ENCODE results near the gene BUD31. TPM values are rescaled to one million over a fixed set of nuclear protein-coding genes. Genes with fewer than 3 reads are reported as not detected.

BUD31 gene
- total and polyA plus RNA-seq, 2 of the 13 experiments (the other 11 are each of a cell fraction or from before 2014, with no cell fraction given) = 35.1 to 79.1 TPM

DNA sequence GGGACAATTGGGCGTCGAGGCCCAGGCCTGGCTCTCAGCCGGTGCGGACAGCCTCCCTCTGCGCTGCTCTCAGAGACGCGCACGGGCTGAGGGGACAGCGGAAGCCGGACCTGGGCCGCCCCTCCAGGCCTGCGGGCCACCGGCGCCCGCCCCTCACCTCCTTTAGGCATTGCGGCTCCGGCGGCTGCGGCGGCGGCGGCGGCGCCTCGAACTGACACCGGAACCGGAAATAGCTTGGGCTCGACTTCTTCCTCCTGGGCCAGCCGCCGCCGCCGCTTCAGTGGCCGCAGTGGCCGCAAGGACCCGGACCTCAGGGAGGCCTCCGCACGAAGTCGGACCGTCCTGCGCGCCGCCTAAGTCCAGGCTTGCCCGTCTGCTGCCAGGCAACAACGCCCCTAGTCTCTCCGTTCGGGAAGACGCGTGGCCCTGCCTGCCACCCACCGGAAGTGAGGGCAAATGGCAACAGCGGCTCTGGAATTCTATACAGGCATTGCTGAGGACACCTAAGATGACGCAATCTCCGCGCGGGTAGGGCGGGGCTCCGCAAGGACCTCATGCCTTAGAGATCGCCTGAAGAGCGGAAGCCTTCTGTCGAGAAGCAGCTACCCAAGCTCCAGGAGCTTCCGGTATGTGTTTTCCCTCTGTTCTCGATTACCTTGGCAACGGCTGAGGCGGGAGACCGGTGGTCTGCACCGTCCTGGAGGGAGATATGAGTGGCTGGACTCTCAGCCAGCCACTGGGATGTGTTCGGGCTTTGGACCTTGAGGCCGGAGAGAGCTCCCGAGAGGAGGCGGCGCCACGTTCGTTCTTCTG lies at the start of gene BUD31, which contains the start of gene PDAP1 (continued):
- TF ChIP-seq PAX8 (CRISPR knock-in tag; IDR thresholded peaks at IDR 0.05; ENCODE audit: borderline replicate concordance) (peak; percentile 39; the same call in 1 of the 2 replicates), ISX (CRISPR knock-in tag; conservative IDR thresholded peaks at IDR 0.05) (no peak), ZNF446 (CRISPR knock-in tag; IDR thresholded peaks at IDR 0.05) (no peak), NKX3-1 (CRISPR knock-in tag; IDR thresholded peaks at IDR 0.05) (peak; percentile 71; the same call in 1 of the 2 replicates), NCOR1 (IDR thresholded peaks at IDR 0.05; ENCODE audit: borderline replicate concordance, low read length) (peak; percentile 60; the same call in 1 of the 2 replicates), ZKSCAN8 (CRISPR knock-in tag; IDR thresholded peaks at IDR 0.05; ENCODE audit: borderline replicate concordance) (no peak; the same call in 1 of the 2 replicates), PRPF4 (IDR thresholded peaks at IDR 0.05; ENCODE audit: low read depth, low read length, poor library complexity, severe bottlenecking) (no peak), NR3C1 (CRISPR knock-in tag; IDR thresholded peaks at IDR 0.05) (no peak), ZNF850 (CRISPR knock-in tag; conservative IDR thresholded peaks at IDR 0.05) (no peak), ZNF788 (CRISPR knock-in tag; IDR thresholded peaks at IDR 0.05; ENCODE audit: borderline replicate concordance) (peak; percentile 87), ZSCAN31 (CRISPR knock-in tag; IDR thresholded peaks at IDR 0.05; ENCODE audit: low read depth) (no peak; the same call in 1 of the 2 replicates), KDM4B (CRISPR knock-in tag; IDR thresholded peaks at IDR 0.05) (no peak; the same call in none of the 2 replicates)
- TF ChIP-seq, protein P1, sequence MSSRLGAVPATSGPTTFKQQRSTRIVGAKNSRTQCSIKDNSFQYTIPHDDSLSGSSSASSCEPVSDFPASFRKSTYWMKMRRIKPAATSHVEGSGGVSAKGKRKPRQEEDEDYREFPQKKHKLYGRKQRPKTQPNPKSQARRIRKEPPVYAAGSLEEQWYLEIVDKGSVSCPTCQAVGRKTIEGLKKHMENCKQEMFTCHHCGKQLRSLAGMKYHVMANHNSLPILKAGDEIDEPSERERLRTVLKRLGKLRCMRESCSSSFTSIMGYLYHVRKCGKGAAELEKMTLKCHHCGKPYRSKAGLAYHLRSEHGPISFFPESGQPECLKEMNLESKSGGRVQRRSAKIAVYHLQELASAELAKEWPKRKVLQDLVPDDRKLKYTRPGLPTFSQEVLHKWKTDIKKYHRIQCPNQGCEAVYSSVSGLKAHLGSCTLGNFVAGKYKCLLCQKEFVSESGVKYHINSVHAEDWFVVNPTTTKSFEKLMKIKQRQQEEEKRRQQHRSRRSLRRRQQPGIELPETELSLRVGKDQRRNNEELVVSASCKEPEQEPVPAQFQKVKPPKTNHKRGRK (CRISPR knock-in tag; IDR thresholded peaks at IDR 0.05) = no peak
- TF ChIP-seq, protein P2, sequence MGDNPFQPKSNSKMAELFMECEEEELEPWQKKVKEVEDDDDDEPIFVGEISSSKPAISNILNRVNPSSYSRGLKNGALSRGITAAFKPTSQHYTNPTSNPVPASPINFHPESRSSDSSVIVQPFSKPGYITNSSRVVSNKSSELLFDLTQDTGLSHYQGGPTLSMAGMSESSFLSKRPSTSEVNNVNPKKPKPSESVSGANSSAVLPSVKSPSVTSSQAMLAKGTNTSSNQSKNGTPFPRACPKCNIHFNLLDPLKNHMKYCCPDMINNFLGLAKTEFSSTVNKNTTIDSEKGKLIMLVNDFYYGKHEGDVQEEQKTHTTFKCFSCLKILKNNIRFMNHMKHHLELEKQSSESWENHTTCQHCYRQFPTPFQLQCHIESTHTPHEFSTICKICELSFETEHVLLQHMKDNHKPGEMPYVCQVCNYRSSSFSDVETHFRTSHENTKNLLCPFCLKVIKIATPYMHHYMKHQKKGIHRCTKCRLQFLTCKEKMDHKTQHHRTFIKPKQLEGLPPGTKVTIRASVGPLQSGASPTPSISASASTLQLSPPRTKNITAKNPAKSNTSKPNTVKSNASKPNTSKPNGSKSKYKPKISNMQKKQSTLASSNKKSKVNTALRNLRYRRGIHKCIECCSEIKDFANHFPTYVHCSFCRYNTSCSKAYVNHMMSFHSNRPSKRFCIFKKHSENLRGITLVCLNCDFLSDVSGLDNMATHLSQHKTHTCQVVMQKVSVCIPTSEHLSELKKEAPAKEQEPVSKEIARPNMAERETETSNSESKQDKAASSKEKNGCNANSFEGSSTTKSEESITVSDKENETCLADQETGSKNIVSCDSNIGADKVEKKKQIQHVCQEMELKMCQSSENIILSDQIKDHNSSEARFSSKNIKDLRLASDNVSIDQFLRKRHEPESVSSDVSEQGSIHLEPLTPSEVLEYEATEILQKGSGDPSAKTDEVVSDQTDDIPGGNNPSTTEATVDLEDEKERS (CRISPR knock-in tag; IDR thresholded peaks at IDR 0.05) = 0 out of 2 replicates have a peak, but pooled peaks have one; percentile 8
- TF ChIP-seq, protein P3, sequence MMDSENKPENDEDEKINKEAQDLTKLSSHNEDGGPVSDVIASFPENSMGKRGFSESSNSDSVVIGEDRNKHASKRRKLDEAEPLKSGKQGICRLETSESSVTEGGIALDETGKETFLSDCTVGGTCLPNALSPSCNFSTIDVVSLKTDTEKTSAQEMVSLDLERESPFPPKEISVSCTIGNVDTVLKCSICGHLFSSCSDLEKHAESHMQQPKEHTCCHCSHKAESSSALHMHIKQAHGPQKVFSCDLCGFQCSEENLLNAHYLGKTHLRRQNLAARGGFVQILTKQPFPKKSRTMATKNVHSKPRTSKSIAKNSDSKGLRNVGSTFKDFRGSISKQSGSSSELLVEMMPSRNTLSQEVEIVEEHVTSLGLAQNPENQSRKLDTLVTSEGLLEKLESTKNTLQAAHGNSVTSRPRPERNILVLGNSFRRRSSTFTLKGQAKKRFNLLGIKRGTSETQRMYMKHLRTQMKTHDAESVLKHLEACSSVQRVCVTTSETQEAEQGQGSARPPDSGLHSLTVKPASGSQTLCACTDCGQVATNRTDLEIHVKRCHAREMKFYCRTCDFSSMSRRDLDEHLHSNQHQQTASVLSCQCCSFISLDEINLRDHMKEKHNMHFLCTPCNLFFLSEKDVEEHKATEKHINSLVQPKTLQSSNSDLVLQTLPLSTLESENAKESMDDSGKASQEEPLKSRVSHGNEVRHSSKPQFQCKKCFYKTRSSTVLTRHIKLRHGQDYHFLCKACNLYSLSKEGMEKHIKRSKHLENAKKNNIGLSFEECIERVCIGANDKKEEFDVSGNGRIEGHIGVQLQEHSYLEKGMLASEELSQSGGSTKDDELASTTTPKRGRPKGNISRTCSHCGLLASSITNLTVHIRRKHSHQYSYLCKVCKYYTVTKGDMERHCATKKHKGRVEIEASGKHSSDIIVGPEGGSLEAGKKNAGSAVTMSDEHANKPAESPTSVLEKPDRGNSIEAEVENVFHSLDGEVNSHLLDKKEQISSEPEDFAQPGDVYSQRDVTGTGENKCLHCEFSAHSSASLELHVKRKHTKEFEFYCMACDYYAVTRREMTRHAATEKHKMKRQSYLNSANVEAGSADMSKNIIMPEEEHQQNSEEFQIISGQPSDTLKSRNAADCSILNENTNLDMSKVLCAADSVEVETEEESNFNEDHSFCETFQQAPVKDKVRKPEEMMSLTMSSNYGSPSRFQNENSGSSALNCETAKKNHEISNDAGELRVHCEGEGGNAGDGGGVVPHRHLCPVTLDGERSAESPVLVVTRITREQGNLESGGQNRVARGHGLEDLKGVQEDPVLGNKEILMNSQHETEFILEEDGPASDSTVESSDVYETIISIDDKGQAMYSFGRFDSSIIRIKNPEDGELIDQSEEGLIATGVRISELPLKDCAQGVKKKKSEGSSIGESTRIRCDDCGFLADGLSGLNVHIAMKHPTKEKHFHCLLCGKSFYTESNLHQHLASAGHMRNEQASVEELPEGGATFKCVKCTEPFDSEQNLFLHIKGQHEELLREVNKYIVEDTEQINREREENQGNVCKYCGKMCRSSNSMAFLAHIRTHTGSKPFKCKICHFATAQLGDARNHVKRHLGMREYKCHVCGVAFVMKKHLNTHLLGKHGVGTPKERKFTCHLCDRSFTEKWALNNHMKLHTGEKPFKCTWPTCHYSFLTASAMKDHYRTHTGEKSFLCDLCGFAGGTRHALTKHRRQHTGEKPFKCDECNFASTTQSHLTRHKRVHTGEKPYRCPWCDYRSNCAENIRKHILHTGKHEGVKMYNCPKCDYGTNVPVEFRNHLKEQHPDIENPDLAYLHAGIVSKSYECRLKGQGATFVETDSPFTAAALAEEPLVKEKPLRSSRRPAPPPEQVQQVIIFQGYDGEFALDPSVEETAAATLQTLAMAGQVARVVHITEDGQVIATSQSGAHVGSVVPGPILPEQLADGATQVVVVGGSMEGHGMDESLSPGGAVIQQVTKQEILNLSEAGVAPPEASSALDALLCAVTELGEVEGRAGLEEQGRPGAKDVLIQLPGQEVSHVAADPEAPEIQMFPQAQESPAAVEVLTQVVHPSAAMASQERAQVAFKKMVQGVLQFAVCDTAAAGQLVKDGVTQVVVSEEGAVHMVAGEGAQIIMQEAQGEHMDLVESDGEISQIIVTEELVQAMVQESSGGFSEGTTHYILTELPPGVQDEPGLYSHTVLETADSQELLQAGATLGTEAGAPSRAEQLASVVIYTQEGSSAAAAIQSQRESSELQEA (CRISPR knock-in tag; IDR thresholded peaks at IDR 0.05; ENCODE audit: not compliant biosample characterization) = no peak

Measured in HepG2 (cell line).